GM12873 (cell line): ENCODE data around the gene DUSP15.

Experiments used
- CTCF ChIP-seq: IDR thresholded peaks from 2 replicates; pipeline ENCODE4 v1.5.1; 2012; ENCODE audit warnings: low read depth, mild to moderate bottlenecking, moderate library complexity, low read length, control low read depth; ENCODE audit not compliant: insufficient read depth; ENCODE audit errors: missing control alignments

Gene DUSP15

GRCh38 chr20:31913431-31914157, 43.3 kb upstream of the DUSP15 start:
- TF ChIP-seq CTCF: no peak

- TF ChIP-seq CTCF: no peak
These were observed 39.9 kb upstream of the DUSP15 start for GRCh38 chr20:31910071-31910803.

GRCh38 chr20:31909253-31910070, 39.1 kb upstream of the DUSP15 start:
- no peak for TF ChIP-seq CTCF

- no peak for TF ChIP-seq CTCF
These were observed 38.1 kb upstream of the DUSP15 start for GRCh38 chr20:31908424-31908823.

GRCh38 chr20:31908016-31908415, 37.7 kb upstream of the DUSP15 start:
- no peak for TF ChIP-seq CTCF

- no peak for TF ChIP-seq CTCF
These were observed 36.7 kb upstream of the DUSP15 start for GRCh38 chr20:31907046-31907445.

GRCh38 chr20:31906001-31906400, 35.7 kb upstream of the DUSP15 start:
- TF ChIP-seq CTCF: no peak
